GM12892 (cell line): ENCODE data around the gene SEC61B.

Experiments
- POLR2A ChIP-seq: IDR thresholded peaks from 2 replicates; pipeline ENCODE4 v1.6.1; 2011; ENCODE audit warnings: low read depth, low read length, control low read depth
- POLR2AphosphoS5 ChIP-seq: IDR thresholded peaks from 2 replicates; pipeline ENCODE4 v1.6.1; 2011; ENCODE audit warnings: low read depth, low read length, control low read depth
- TAF1 ChIP-seq: IDR thresholded peaks from 2 replicates; pipeline ENCODE4 v1.6.1; 2011; ENCODE audit warnings: low read depth, mild to moderate bottlenecking, control low read depth, low read length, borderline replicate concordance

- TF ChIP-seq POLR2A: no peak
- TF ChIP-seq POLR2AphosphoS5: no peak
- TF ChIP-seq TAF1: no peak
These were observed 33.6 kb downstream of the SEC61B start for GRCh38 chr9:99255651-99256050.
